CD4-positive, alpha-beta memory T cell (primary cell): ENCODE measurements around the gene FGG. TPM values are rescaled to one million over a fixed set of nuclear protein-coding genes. Genes with fewer than 3 reads are reported as not detected.
"Not testable (repeated sequence)": the region's sequence is repeated elsewhere in the genome, so short reads cannot be mapped to it uniquely, and the experiment has no call there.

Experiments
- CTCF ChIA-PET: fragments of 350-600 bp; sonication (Branson Sonifier 250); formaldehyde crosslinking; loops from one replicate; lab custom pipeline; 2021; ENCODE audit warnings: inconsistent platforms; ENCODE audit not compliant: partially characterized antibody; lab: Charles Lee
- POLR2A ChIA-PET: fragments of 350-600 bp; sonication (Branson Sonifier 250); formaldehyde crosslinking; loops from one replicate; lab custom pipeline; 2021; ENCODE audit not compliant: partially characterized antibody; lab: Charles Lee
- DNase-seq, 5 donors: peaks; one replicate each; pipeline versions ENCODE4 v3.0.0 to v3.0.0-alpha.2; 2020 to 2022; ENCODE audit warnings: mixed read lengths in 1 of 5
- H3K27ac ChIP-seq: one replicate; pipeline ENCODE4 v1.7.0; 2013; ENCODE audit warnings: low read depth, low read length
- H3K27me3 ChIP-seq: 2 replicates; pipeline ENCODE4 v1.7.0; 2013; ENCODE audit warnings: mild to moderate bottlenecking, low read length, moderate library complexity; ENCODE audit not compliant: insufficient read depth
- H3K36me3 ChIP-seq: 2 replicates; pipeline ENCODE4 v1.7.0; 2013; ENCODE audit warnings: mild to moderate bottlenecking, low read length, moderate library complexity; ENCODE audit not compliant: insufficient read depth
- H3K4me1 ChIP-seq: 2 replicates; pipeline ENCODE4 v1.7.0; 2013; ENCODE audit warnings: mild to moderate bottlenecking, low read length, moderate library complexity; ENCODE audit not compliant: insufficient read depth
- H3K4me3 ChIP-seq, 2 donors: one replicate each; pipeline ENCODE4 v1.7.0; 2013; ENCODE audit warnings: low read length in 2 of 2, mild to moderate bottlenecking in 1 of 2
- H3K9me3 ChIP-seq, 2 donors: one replicate each; pipeline ENCODE4 v1.7.0; 2013; ENCODE audit warnings: low read length in 2 of 2, control low read depth in 1 of 2; ENCODE audit not compliant: control insufficient read depth in 1 of 2
- H3K27ac Mint-ChIP-seq, 7 donors: one replicate each; pipeline ENCODE4 v1.8.0; 2020 to 2021; ENCODE audit warnings: mixed read lengths in 7 of 7, mild to moderate bottlenecking in 6 of 7, inconsistent platforms in 3 of 7, moderate library complexity in 3 of 7
- H3K27me3 Mint-ChIP-seq, 2 donors: one replicate each; pipeline ENCODE4 v1.8.0; 2020 to 2021; ENCODE audit warnings: mixed read lengths in 2 of 2
- H3K36me3 Mint-ChIP-seq, 2 donors: one replicate each; pipeline ENCODE4 v1.8.0; 2020 to 2021; ENCODE audit warnings: mixed read lengths in 2 of 2, inconsistent platforms in 1 of 2, mild to moderate bottlenecking in 1 of 2
- H3K4me1 Mint-ChIP-seq, 4 donors: one replicate each; pipeline ENCODE4 v1.8.0; 2020 to 2021; ENCODE audit warnings: mixed read lengths in 4 of 4, mild to moderate bottlenecking in 1 of 4
- H3K4me3 Mint-ChIP-seq, 8 donors: one replicate each; pipeline ENCODE4 v1.8.0; 2020 to 2021; ENCODE audit warnings: mixed read lengths in 8 of 8, mild to moderate bottlenecking in 7 of 8, moderate library complexity in 6 of 8, inconsistent platforms in 3 of 8
- H3K9me3 Mint-ChIP-seq, 8 donors: one replicate each; pipeline ENCODE4 v1.8.0; 2020 to 2021; ENCODE audit warnings: mixed read lengths in 8 of 8, mild to moderate bottlenecking in 5 of 8, inconsistent platforms in 3 of 8, moderate library complexity in 1 of 8
- intact Hi-C: fragments of 100-400 bp; cut with micrococcal nuclease; formaldehyde crosslinking; loops from one replicate; pipeline ENCODE4 v1.15.1; 2023
- polyA plus RNA-seq, 2 donors: library from polyadenylated mRNA; unstranded; fragments of 300-500 nt; fragmentation: Illumina TruSeq; gene quantifications; one replicate each; pipeline ENCODE4 v1.2.3, GENCODE V29; 2021
- total RNA-seq, 2 experiments: library from RNA; stranded (reverse); gene quantifications; one replicate each; pipeline ENCODE4 v1.2.3, GENCODE V29; 2021

FGG gene
- total and polyA plus RNA-seq, 4 experiments from 2014 or later, result not detected

- H3K27ac Mint-ChIP-seq, result not testable (repeated sequence)
Measured at GRCh38 chr4:154594343-154594742, 18.1 kb downstream of the FGG start.

GRCh38 chr4:154593868-154594267, 18.6 kb downstream of the FGG start:
- no peaks in the 10 kb centered on the region for H3K4me1 ChIP-seq
- CTCF ChIA-PET, result interaction anchor here (1.0 to 1.1 kb wide), 2 partner anchors 8 to 26 kb away, joined by 3 read pairs; no protein-coding TSS in a partner anchor
- H3K9me3 ChIP-seq, result no peaks in the 10 kb centered on the region
- Mint-ChIP-seq H3K4me1 (no peaks in the 10 kb centered on the region), H3K27ac (no peak overlapping the region), H3K27me3 (peaks cover 10% of the 10 kb centered on the region in 2 donors), H3K9me3 (no peaks in the 10 kb centered on the region), H3K36me3 (no peaks in the 10 kb centered on the region), H3K4me3 (no peak overlapping the region)
- intact Hi-C loops, result no loop called here
- no peak overlapping the region for H3K4me3 ChIP-seq
- no peaks in the 10 kb centered on the region for H3K36me3 ChIP-seq
- no peak for DNase-seq
- POLR2A ChIA-PET, result no interaction called here
- no peak overlapping the region for H3K27ac ChIP-seq
- no peaks in the 10 kb centered on the region for H3K27me3 ChIP-seq

More at GRCh38 chr4:154594343-154594742, 18.1 kb downstream of the FGG start:
- H3K36me3 Mint-ChIP-seq, H3K4me3 ChIP-seq, H3K9me3 ChIP-seq, DNase-seq, H3K9me3 Mint-ChIP-seq, H3K4me1 ChIP-seq, H3K4me1 Mint-ChIP-seq, H3K27ac ChIP-seq, intact Hi-C loops, H3K4me3 Mint-ChIP-seq, H3K27me3 ChIP-seq, POLR2A ChIA-PET, H3K36me3 ChIP-seq: not testable (repeated sequence)
- CTCF ChIA-PET, result interaction anchor here (1.0 to 1.1 kb wide), 2 partner anchors 8 to 26 kb away, joined by 3 read pairs; no protein-coding TSS in a partner anchor
- H3K27me3 Mint-ChIP-seq, result peaks cover 10% of the 10 kb centered on the region in 2 donors

- Histone ChIP-seq H3K4me1 (no peaks in the 10 kb centered on the region), H3K9me3 (no peaks in the 10 kb centered on the region), H3K4me3 (no peak overlapping the region), H3K36me3 (no peaks in the 10 kb centered on the region), H3K27ac (no peak overlapping the region), H3K27me3 (no peaks in the 10 kb centered on the region)
- ChIA-PET POLR2A (no interaction called here), CTCF (no interaction called here)
- Mint-ChIP-seq H3K27me3 (peaks cover 11 to 14% of the 10 kb centered on the region in 2 donors), H3K4me1 (peaks cover 0 to 2% (median 0%) of the 10 kb centered on the region in 4 donors), H3K36me3 (no peaks in the 10 kb centered on the region), H3K27ac (no peak overlapping the region), H3K9me3 (no peaks in the 10 kb centered on the region), H3K4me3 (no peak overlapping the region)
- intact Hi-C loops, result no loop called here
- no peak for DNase-seq
Measured at GRCh38 chr4:154591890-154592289, 20.6 kb downstream of the FGG start.

- Histone ChIP-seq H3K36me3 (no peaks in the 10 kb centered on the region), H3K4me3 (no peak within 1 kb of the TSS), H3K27ac (no peak within 1 kb of the TSS), H3K4me1 (no peaks in the 10 kb centered on the region), H3K27me3 (no peaks in the 10 kb centered on the region), H3K9me3 (no peaks in the 10 kb centered on the region)
- no peak within 1 kb of the TSS for H3K27ac Mint-ChIP-seq
- ChIA-PET POLR2A (no interaction called here), CTCF (no interaction called here)
- H3K27me3 Mint-ChIP-seq, result peaks cover 13 to 19% of the 10 kb centered on the region in 2 donors
- DNase-seq, result no peak
- peaks cover 0 to 2% (median 0%) of the 10 kb centered on the region in 4 donors for H3K4me1 Mint-ChIP-seq
- H3K4me3 Mint-ChIP-seq, result no peak within 1 kb of the TSS
- no peaks in the 10 kb centered on the region for H3K9me3 Mint-ChIP-seq
- intact Hi-C loops, result no loop called here
- H3K36me3 Mint-ChIP-seq, result no peaks in the 10 kb centered on the region
Measured at GRCh38 chr4:154590329-154591006, 22.0 kb downstream of the FGG start, which contains the start of gene FGA. Gene FGA (minus strand): TSS chr4:154590742. CDS start chr4:154590687, 55 bp downstream.

- POLR2A ChIA-PET, result no interaction called here
- no peak overlapping the region for H3K27ac Mint-ChIP-seq
- peaks cover 0 to 2% (median 0%) of the 10 kb centered on the region in 4 donors for H3K4me1 Mint-ChIP-seq
- Histone ChIP-seq H3K9me3 (no peaks in the 10 kb centered on the region), H3K4me3 (no peak overlapping the region), H3K27me3 (no peaks in the 10 kb centered on the region), H3K36me3 (no peaks in the 10 kb centered on the region), H3K4me1 (no peaks in the 10 kb centered on the region), H3K27ac (no peak overlapping the region)
- no peaks in the 10 kb centered on the region for H3K36me3 Mint-ChIP-seq
- H3K27me3 Mint-ChIP-seq, result peaks cover 13 to 19% of the 10 kb centered on the region in 2 donors
- DNase-seq, result no peak
- CTCF ChIA-PET, result no interaction called here
- intact Hi-C loops, result no loop called here
- no peak overlapping the region for H3K4me3 Mint-ChIP-seq
- no peaks in the 10 kb centered on the region for H3K9me3 Mint-ChIP-seq
Measured at GRCh38 chr4:154589296-154590197, 22.9 kb downstream of the FGG start.

- intact Hi-C loops, result no loop called here
- H3K36me3 Mint-ChIP-seq, result no peaks in the 10 kb centered on the region
- no peaks in the 10 kb centered on the region for H3K27me3 ChIP-seq
- no peak for DNase-seq
- H3K4me1 Mint-ChIP-seq, result peaks cover 0 to 2% (median 0%) of the 10 kb centered on the region in 4 donors
- H3K4me3 Mint-ChIP-seq, result no peak overlapping the region
- peaks cover 10 to 17% of the 10 kb centered on the region in 2 donors for H3K27me3 Mint-ChIP-seq
- ChIA-PET CTCF (interaction anchor here (1.0 kb wide), 1 partner anchor 30 kb away, joined by 3 read pairs; no protein-coding TSS in a partner anchor), POLR2A (no interaction called here)
- H3K9me3 ChIP-seq, result no peaks in the 10 kb centered on the region
- no peak overlapping the region for H3K4me3 ChIP-seq
- no peak overlapping the region for H3K27ac Mint-ChIP-seq
- no peaks in the 10 kb centered on the region for H3K9me3 Mint-ChIP-seq
- no peak overlapping the region for H3K27ac ChIP-seq
- no peaks in the 10 kb centered on the region for H3K4me1 ChIP-seq
- no peaks in the 10 kb centered on the region for H3K36me3 ChIP-seq
Measured at GRCh38 chr4:154588198-154588597, 24.3 kb downstream of the FGG start.
